Measurements from ENCODE around the gene WBP2NL.
"Not testable (repeated sequence)": the region's sequence is repeated elsewhere in the genome, so short reads cannot be mapped to it uniquely, and the experiment has no call there.

WBP2NL gene

DNA sequence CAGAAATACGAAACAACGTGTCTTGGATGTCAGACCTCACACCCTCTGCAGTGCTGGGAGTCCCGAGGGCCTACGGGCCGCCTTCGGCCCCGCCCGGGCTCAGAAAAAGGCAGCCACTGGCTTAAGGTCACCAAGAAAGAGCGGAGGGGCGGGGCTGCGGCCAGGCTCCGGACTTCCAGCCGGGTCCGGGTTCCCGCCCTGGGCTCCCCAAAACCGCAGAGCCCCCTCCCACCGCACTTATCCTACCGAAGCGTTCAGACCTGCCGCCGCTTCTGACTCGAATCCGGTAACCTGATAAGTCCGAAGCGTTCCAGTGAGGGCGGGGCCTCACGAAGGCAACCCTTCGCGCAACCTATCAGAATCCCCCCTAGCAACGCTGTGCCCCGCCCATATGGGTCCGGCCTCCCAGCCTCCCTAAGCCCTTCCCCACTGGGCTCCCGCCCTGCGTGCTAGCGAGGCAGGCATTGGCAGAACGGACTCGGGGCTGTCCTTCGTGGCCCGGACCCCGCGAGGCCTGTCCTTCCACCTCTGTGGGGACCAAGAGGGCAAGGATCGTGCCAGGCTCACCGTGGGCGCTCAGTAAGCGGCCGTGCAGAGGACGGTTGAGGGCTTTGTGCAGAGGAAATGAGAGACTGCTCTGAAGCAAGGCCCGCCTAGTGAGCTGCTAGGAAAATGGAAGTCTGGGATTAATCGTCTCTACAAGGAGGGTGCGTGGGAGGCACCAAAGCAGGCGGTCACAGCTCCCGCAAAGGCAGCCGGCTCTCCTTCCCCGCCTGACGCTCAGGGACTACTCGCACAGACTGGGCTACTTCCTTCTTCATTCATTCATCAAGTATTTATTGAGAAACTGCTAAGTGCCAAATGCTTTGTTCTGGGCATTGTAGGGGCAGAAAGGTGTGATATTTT lies 72.2 kb downstream of the WBP2NL start, which contains the start of gene NAGA:
Gene NAGA, minus strand, starts transcription at position 296 of the 906 bp plus-strand sequence. CDS start 515 bp downstream, outside the sequence.
- H3K9me2 ChIP-seq (replicated peaks; ENCODE audit: low read depth, low read length) = no peaks in the 10 kb centered on the region
- no peak for TF ChIP-seq EZH2phosphoT487 (IDR thresholded peaks at IDR 0.05; ENCODE audit: borderline replicate concordance)
- TF ChIP-seq, protein P1, sequence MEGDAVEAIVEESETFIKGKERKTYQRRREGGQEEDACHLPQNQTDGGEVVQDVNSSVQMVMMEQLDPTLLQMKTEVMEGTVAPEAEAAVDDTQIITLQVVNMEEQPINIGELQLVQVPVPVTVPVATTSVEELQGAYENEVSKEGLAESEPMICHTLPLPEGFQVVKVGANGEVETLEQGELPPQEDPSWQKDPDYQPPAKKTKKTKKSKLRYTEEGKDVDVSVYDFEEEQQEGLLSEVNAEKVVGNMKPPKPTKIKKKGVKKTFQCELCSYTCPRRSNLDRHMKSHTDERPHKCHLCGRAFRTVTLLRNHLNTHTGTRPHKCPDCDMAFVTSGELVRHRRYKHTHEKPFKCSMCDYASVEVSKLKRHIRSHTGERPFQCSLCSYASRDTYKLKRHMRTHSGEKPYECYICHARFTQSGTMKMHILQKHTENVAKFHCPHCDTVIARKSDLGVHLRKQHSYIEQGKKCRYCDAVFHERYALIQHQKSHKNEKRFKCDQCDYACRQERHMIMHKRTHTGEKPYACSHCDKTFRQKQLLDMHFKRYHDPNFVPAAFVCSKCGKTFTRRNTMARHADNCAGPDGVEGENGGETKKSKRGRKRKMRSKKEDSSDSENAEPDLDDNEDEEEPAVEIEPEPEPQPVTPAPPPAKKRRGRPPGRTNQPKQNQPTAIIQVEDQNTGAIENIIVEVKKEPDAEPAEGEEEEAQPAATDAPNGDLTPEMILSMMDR (conservative IDR thresholded peaks at IDR 0.05; ENCODE audit: low read length) = no peak
- H3K36me3 ChIP-seq (ENCODE audit: insufficient read depth, low read length) = no peaks in the 10 kb centered on the region
- H4K20me1 ChIP-seq (ENCODE audit: insufficient read depth, low read length, poor library complexity, severe bottlenecking) = no peaks in the 10 kb centered on the region
- H3K4me1 ChIP-seq (ENCODE audit: insufficient read depth, low read length, poor library complexity, severe bottlenecking) = peaks cover 8% of the 10 kb centered on the region
- H3K9me3 ChIP-seq (ENCODE audit: insufficient read depth, low read depth, low read length) = no peaks in the 10 kb centered on the region
- peak within 1 kb of the TSS; percentile 86 for H3K4me2 ChIP-seq (ENCODE audit: low read depth, low read length, poor library complexity, severe bottlenecking)
- peak within 1 kb of the TSS; percentile 70 for H3K9ac ChIP-seq (ENCODE audit: low read depth, low read length, poor library complexity, severe bottlenecking)
- peak within 1 kb of the TSS; percentile 68 for H2AFZ ChIP-seq (ENCODE audit: low read length)
- H3K27me3 ChIP-seq (ENCODE audit: insufficient read depth, low read length, poor library complexity, severe bottlenecking) = no peaks in the 10 kb centered on the region
- H3K4me3 ChIP-seq (ENCODE audit: low read length, poor library complexity, severe bottlenecking) = peak within 1 kb of the TSS; percentile 78
- H3F3A ChIP-seq (ENCODE audit: low read depth) = no peaks in the 10 kb centered on the region
- peaks cover 7% of the 10 kb centered on the region; the same call in 1 of the 2 replicates for H3K79me2 ChIP-seq (ENCODE audit: insufficient read depth, low read length)

DNA sequence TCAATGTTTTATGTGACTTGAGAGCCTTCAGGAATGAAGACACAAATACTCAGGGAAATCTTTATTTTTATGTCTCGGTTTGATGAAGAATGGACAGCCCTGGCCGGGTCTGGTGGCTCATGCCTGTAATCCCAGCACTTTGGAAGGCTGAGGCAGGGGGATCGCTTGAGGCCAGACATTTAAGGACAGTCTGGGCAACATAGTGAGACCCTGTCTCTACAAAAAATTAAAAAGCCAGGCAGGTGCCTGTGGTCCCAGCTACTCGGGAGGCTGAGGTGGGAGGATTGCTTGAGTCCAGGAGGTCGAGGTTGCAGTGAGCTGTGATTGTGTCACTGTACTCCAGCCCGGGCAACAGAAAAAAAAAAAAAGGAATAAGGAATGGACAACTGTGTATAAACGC lies 72.9 kb downstream of the WBP2NL start:
- Histone ChIP-seq H3K9ac (ENCODE audit: low read depth, low read length, poor library complexity, severe bottlenecking) (peak overlapping the region; percentile 70), H3K4me3 (ENCODE audit: low read length, poor library complexity, severe bottlenecking) (peak overlapping the region; percentile 78), H3K4me2 (ENCODE audit: low read depth, low read length, poor library complexity, severe bottlenecking) (peak overlapping the region; percentile 82)
- H3K36me3 ChIP-seq (ENCODE audit: insufficient read depth, low read length); H3F3A ChIP-seq (ENCODE audit: low read depth); H3K79me2 ChIP-seq (ENCODE audit: insufficient read depth, low read length); H4K20me1 ChIP-seq (ENCODE audit: insufficient read depth, low read length, poor library complexity, severe bottlenecking); H3K9me3 ChIP-seq (ENCODE audit: insufficient read depth, low read depth, low read length); H3K9me2 ChIP-seq (replicated peaks; ENCODE audit: low read depth, low read length); H2AFZ ChIP-seq (ENCODE audit: low read length); H3K4me1 ChIP-seq (ENCODE audit: insufficient read depth, low read length, poor library complexity, severe bottlenecking); H3K27me3 ChIP-seq (ENCODE audit: insufficient read depth, low read length, poor library complexity, severe bottlenecking): not testable (repeated sequence)

DNA sequence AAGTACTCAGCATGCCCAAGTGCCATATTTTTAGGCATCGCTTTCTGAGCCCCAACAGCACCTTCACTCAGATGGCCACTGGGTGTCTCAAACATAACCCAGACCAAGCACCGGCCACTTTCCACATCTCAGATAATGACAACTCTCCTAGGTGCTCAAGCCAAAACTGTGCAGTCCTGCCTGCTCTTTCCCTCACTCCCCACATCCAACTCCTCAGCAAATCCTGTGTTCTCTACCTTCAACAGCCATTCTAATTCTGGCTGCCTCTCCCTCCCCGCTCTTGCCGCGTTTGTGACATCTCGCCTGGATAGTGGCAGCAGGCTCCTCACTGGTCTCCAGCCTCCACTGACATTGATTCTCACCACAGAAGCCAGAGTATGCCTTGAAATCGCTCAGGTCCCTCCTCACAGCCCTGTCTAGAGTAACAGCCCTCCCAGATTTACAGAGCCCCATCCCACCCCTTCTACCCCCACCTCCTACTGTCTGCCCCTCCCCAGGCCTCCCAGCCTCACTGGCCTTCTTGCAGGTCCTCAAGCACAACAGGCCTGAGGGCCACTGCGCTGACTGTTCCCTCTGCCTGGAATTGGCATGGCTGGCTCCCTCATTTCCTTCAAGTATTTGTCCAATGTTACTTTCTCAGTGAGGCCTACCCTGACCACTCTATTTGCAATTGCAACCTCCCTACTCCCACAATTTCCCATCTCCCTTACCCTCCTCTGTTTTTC lies 74.2 kb downstream of the WBP2NL start:
- H4K20me1 ChIP-seq (ENCODE audit: insufficient read depth, low read length, poor library complexity, severe bottlenecking) = no peaks in the 10 kb centered on the region
- no peak overlapping the region for H3K9ac ChIP-seq (ENCODE audit: low read depth, low read length, poor library complexity, severe bottlenecking)
- no peaks in the 10 kb centered on the region for H3K27me3 ChIP-seq (ENCODE audit: insufficient read depth, low read length, poor library complexity, severe bottlenecking)
- peaks cover 8% of the 10 kb centered on the region for H3K4me1 ChIP-seq (ENCODE audit: insufficient read depth, low read length, poor library complexity, severe bottlenecking)
- no peak overlapping the region for H3K4me2 ChIP-seq (ENCODE audit: low read depth, low read length, poor library complexity, severe bottlenecking)
- no peaks in the 10 kb centered on the region for H3K36me3 ChIP-seq (ENCODE audit: insufficient read depth, low read length)
- no peak overlapping the region for H2AFZ ChIP-seq (ENCODE audit: low read length)
- peaks cover 7% of the 10 kb centered on the region; the same call in 1 of the 2 replicates for H3K79me2 ChIP-seq (ENCODE audit: insufficient read depth, low read length)
- no peak overlapping the region for H3K4me3 ChIP-seq (ENCODE audit: low read length, poor library complexity, severe bottlenecking)
- no peaks in the 10 kb centered on the region for H3F3A ChIP-seq (ENCODE audit: low read depth)
- H3K9me2 ChIP-seq (replicated peaks; ENCODE audit: low read depth, low read length) = no peaks in the 10 kb centered on the region
- TF ChIP-seq, protein P1 (conservative IDR thresholded peaks at IDR 0.05; ENCODE audit: low read length) = peak; percentile 27; the same call in 1 of the 2 replicates
- TF ChIP-seq EZH2phosphoT487 (IDR thresholded peaks at IDR 0.05; ENCODE audit: borderline replicate concordance) = no peak
- H3K9me3 ChIP-seq (ENCODE audit: insufficient read depth, low read depth, low read length) = no peaks in the 10 kb centered on the region
